ENCODE measurements around the gene NANOS2. TPM values are rescaled to one million over a fixed set of nuclear protein-coding genes. Genes with fewer than 3 reads are reported as not detected.

NANOS2 gene
- total and polyA plus RNA-seq, 9 of the 15 experiments (the other 6 are each of a cell fraction or from before 2014, with no cell fraction given), result not detected

- in situ Hi-C loops (cut with MboI), result no loop called here
- WGBS (ENCODE audit: insufficient coverage, low coverage, missing lambda C conversion rate), result 92% methylated on average over 28 of the region's 34 CpGs
Measured at GRCh38 chr19:45872095-45872919, 42.3 kb downstream of the NANOS2 start.

More at GRCh38 chr19:45872095-45872919, 42.3 kb downstream of the NANOS2 start:
- CTCF ChIA-PET (ENCODE audit: low intra/inter-chr PET ratio), result no interaction called here
- Histone ChIP-seq H3K4me2 (ENCODE audit: insufficient read depth, low read length) (no peak overlapping the region), H3K27ac (ENCODE audit: extremely low read depth, low read depth, low read length) (peak overlapping the region; percentile 72; the same call in 1 of the 3 replicates), H3K9me1 (ENCODE audit: control insufficient read depth, insufficient read depth, low read length) (no peaks in the 10 kb centered on the region), H3K36me3 (ENCODE audit: control insufficient read depth, insufficient read depth, low read length) (peaks cover 9% of the 10 kb centered on the region), H3K4me3 (no peak overlapping the region), H3K4me1 (replicated peaks in 1 of 2; ENCODE audit: control insufficient read depth in 2 of 2, insufficient read depth in 2 of 2, low read length in 2 of 2) (peaks cover 40 to 51% of the 10 kb centered on the region in 2 experiments), H3K9ac (ENCODE audit: insufficient read depth in 1 of 2, low read depth in 2 of 2, low read length in 2 of 2) (no peak overlapping the region), H3K79me2 (ENCODE audit: control insufficient read depth, insufficient read depth, low read length) (peaks cover 3% of the 10 kb centered on the region; the same call in 1 of the 3 replicates), H3K27me3 (ENCODE audit: control insufficient read depth in 2 of 2, insufficient read depth in 2 of 2, low read length in 2 of 2) (no peaks in the 10 kb centered on the region), H3K9me3 (replicated peaks; ENCODE audit: control insufficient read depth, insufficient read depth, low read depth, low read length) (no peaks in the 10 kb centered on the region), H2AFZ (ENCODE audit: low read depth, low read length) (no peak overlapping the region), H4K20me1 (replicated peaks; ENCODE audit: control insufficient read depth, insufficient read depth, low read length) (no peaks in the 10 kb centered on the region)
- FAIRE-seq, result no peak
- no peak for DNase-seq (ENCODE audit: extremely low read depth in 1 of 4, low spot score in 3 of 4)
- no TSS peak for BruUV-seq (replicated peaks)
- peak; percentile 41; the same call in 1 of the 2 replicates for TF ChIP-seq POLR2G (IDR thresholded peaks at IDR 0.05; ENCODE audit: low read depth, low read length)
- no peak for TF ChIP-seq ETS2 (tag; IDR thresholded peaks at IDR 0.05; ENCODE audit: borderline replicate concordance, poor library complexity, severe bottlenecking)
- TF ChIP-seq SMC3 (conservative IDR thresholded peaks at IDR 0.05; ENCODE audit: insufficient read depth, low read depth, low read length), result no peak
- TF ChIP-seq RFX7 (CRISPR knock-in tag; IDR thresholded peaks at IDR 0.05), result no peak
- TF ChIP-seq ZBTB7A (IDR thresholded peaks at IDR 0.05; ENCODE audit: borderline replicate concordance, control insufficient read depth, low read depth, low read length), result 0 out of 2 replicates have a peak, but pooled peaks have one; percentile 47
- no peak for TF ChIP-seq RCOR1 (IDR thresholded peaks at IDR 0.05; ENCODE audit: borderline replicate concordance in 1 of 2, low read depth in 2 of 2, low read length in 2 of 2)
- TF ChIP-seq ZZZ3 (IDR thresholded peaks at IDR 0.05), result no peak
- TF ChIP-seq CBX2 (IDR thresholded peaks at IDR 0.05; ENCODE audit: insufficient read depth, low read length, poor library complexity, severe bottlenecking), result no peak
- TF ChIP-seq ELF4 (CRISPR knock-in tag; IDR thresholded peaks at IDR 0.05), result no peak
- no peak for TF ChIP-seq HBP1 (CRISPR knock-in tag; IDR thresholded peaks at IDR 0.05)
- TF ChIP-seq, protein P1, sequence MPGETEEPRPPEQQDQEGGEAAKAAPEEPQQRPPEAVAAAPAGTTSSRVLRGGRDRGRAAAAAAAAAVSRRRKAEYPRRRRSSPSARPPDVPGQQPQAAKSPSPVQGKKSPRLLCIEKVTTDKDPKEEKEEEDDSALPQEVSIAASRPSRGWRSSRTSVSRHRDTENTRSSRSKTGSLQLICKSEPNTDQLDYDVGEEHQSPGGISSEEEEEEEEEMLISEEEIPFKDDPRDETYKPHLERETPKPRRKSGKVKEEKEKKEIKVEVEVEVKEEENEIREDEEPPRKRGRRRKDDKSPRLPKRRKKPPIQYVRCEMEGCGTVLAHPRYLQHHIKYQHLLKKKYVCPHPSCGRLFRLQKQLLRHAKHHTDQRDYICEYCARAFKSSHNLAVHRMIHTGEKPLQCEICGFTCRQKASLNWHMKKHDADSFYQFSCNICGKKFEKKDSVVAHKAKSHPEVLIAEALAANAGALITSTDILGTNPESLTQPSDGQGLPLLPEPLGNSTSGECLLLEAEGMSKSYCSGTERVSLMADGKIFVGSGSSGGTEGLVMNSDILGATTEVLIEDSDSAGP (CRISPR knock-in tag; IDR thresholded peaks at IDR 0.05), result no peak
- intact Hi-C loops (cut with micrococcal nuclease), result no loop called here
- POLR2A ChIA-PET, result interaction anchor here (0.6 kb wide), 1 partner anchor 8 kb away, joined by 4 read pairs; the partner anchor contains the start of gene FOXA3
- ATAC-seq, result no peak

Measured in K562 (cell line).